AG09319 (cell line): Measurements from ENCODE around the gene SCRN1.
"Not testable (repeated sequence)": the region's sequence is repeated elsewhere in the genome, so short reads cannot be mapped to it uniquely, and the experiment has no call there.

ENCODE experiments used
- DNase-seq: peaks from one replicate; pipeline ENCODE4 v3.0.0-alpha.2; 2010; ENCODE audit warnings: low read depth; ENCODE audit errors: extremely low read depth
- CTCF ChIP-seq: IDR thresholded peaks from 2 replicates; pipeline ENCODE4 v1.5.1; 2011; ENCODE audit warnings: low read depth, mild to moderate bottlenecking, inconsistent platforms, low read length, moderate library complexity

SCRN1 gene

GRCh38 chr7:29896685-29897411 lies 92.8 kb downstream of the SCRN1 start:
- TF ChIP-seq CTCF, result no peak

GRCh38 chr7:29895559-29895958 lies 94.0 kb downstream of the SCRN1 start:
- no peak for TF ChIP-seq CTCF

More at GRCh38 chr7:29896685-29897411, 92.8 kb downstream of the SCRN1 start:
- DNase-seq, result no peak

GRCh38 chr7:29894256-29894655 lies 95.3 kb downstream of the SCRN1 start:
- TF ChIP-seq CTCF, result no peak
- no peak for DNase-seq

More at GRCh38 chr7:29895559-29895958, 94.0 kb downstream of the SCRN1 start:
- no peak for DNase-seq

- DNase-seq, result no peak
- no peak for TF ChIP-seq CTCF
Measured at GRCh38 chr7:29893351-29893965, 96.1 kb downstream of the SCRN1 start.

GRCh38 chr7:29892231-29892630 lies 97.4 kb downstream of the SCRN1 start:
- DNase-seq, result no peak
- TF ChIP-seq CTCF, result no peak

GRCh38 chr7:29891766-29892165 lies 97.8 kb downstream of the SCRN1 start:
- no peak for DNase-seq
- no peak for TF ChIP-seq CTCF

GRCh38 chr7:29890786-29891185 lies 98.8 kb downstream of the SCRN1 start:
- not testable (repeated sequence) for DNase-seq
